K562 (cell line): ENCODE measurements around the gene IQGAP3. TPM values are rescaled to one million over a fixed set of nuclear protein-coding genes. Genes with fewer than 3 reads are reported as not detected.

ENCODE experiments used
- DNMT1 ChIP-seq: fragments of 450-650 bp; IDR thresholded peaks from 2 replicates; pipeline ENCODE4 v1.6.1; 2016; ENCODE audit warnings: antibody characterized with exemption, mild to moderate bottlenecking
- NFATC3 ChIP-seq: fragments of 450-650 bp; IDR thresholded peaks from 2 replicates; pipeline ENCODE4 v1.6.1; 2017; ENCODE audit warnings: mild to moderate bottlenecking
- TEAD2 ChIP-seq: fragments of 450-650 bp; IDR thresholded peaks from 2 replicates; pipeline ENCODE4 v1.6.1; 2016; ENCODE audit warnings: missing genetic modification characterization, control low read depth, missing compliant biosample characterization
- polyA plus RNA-seq, 8 experiments: library from polyadenylated mRNA; depleted of rRNA in 4 of 8; stranded (reverse) in 5 of 8; unstranded in 3 of 8; fragments of >200 nt; fragmentation: Nextera tagmentation in 2 of 8; fragmentation: Illumina TruSeq in 1 of 8; extraction: Ambion mirVana in 2 of 8; extraction: Trizol in 1 of 8; gene quantifications; 2 replicates each; pipeline versions ENCODE4 v1.2.1 to v1.2.3, GENCODE V29; 2011 to 2014; ENCODE audit warnings: inconsistent platforms in 1 of 8, missing spikeins in 1 of 8
- total RNA-seq, 7 experiments: library from RNA; depleted of rRNA in 6 of 7; stranded (reverse); fragments of >200 nt in 6 of 7; fragmentation: Illumina TruSeq in 2 of 7; extraction: Trizol in 2 of 7; gene quantifications; 2 replicates each; pipeline versions ENCODE4 v1.2.1 to v1.2.3, GENCODE V29; 2011 to 2021; ENCODE audit warnings: low replicate concordance in 1 of 7
- TF ChIP-seq, protein P1 (sequence below): sonication (generic); formaldehyde crosslinking; IDR thresholded peaks from 2 replicates; pipeline ENCODE4 v1.8.0; 2023; ENCODE audit warnings: missing genetic modification reagents, mild to moderate bottlenecking, borderline replicate concordance
- TF ChIP-seq, protein P2 (sequence below): fragments of 450-650 bp; formaldehyde crosslinking; IDR thresholded peaks from 2 replicates; pipeline ENCODE4 v1.4.0; 2020; ENCODE audit warnings: mild to moderate bottlenecking, moderate library complexity
- TF ChIP-seq, protein P3 (sequence below), 3 experiments: IDR thresholded peaks in 2 of 3; conservative IDR thresholded peaks in 1 of 3; 2 replicates each; pipeline ENCODE4 v1.5.1; 2011 to 2012; ENCODE audit warnings: low read length in 3 of 3, mild to moderate bottlenecking in 3 of 3, control low read depth in 2 of 3, improper control_type of control experiment in 1 of 3, inconsistent platforms in 1 of 3, low read depth in 1 of 3, mixed read lengths in 1 of 3, moderate library complexity in 1 of 3; ENCODE audit not compliant: insufficient read depth in 2 of 3

The IQGAP3 gene
- total and polyA plus RNA-seq, 9 of the 15 experiments (the other 6 are each of a cell fraction or from before 2014, with no cell fraction given): 1.4 to 16.6 (median 11.9) TPM

DNA sequence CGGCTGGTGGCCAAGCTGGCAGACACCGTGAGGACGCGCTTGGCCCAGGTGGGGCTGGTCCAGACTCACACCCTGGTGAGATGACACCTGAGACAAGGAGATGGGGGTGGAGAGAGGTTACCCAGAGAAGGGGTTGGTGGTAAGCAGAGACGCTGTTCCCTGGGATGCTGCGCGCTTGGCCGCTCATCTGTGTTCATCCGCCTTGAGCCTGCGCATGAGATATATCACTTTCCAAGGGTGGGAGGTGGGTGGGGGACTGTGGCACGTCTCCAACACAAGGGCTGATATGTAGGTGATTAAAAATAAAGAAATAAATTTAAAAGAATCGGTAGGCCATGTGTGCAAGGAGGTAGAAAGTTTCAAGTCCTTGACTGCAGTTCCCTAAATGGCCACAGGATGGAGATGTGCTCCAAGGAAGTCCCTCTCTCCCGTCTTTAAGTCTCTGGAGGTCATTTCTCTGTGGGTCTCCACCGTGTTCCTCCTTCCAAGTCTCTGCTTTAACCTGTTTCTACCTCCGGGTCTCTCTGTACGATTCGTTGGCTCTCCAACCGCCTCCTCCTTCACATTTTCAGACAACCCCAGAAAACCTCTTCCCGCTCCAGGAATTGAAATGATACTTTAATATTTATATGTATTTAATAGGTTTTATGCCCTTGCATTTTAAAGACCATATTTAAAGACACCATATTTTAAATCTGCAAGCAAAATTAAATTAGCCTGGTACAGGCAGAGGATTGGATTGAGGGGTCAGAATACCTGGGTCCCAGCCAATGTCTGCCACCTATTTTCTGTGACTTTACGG is 11.7 kb upstream of the IQGAP3 start (continued):
- TF ChIP-seq, protein P1, sequence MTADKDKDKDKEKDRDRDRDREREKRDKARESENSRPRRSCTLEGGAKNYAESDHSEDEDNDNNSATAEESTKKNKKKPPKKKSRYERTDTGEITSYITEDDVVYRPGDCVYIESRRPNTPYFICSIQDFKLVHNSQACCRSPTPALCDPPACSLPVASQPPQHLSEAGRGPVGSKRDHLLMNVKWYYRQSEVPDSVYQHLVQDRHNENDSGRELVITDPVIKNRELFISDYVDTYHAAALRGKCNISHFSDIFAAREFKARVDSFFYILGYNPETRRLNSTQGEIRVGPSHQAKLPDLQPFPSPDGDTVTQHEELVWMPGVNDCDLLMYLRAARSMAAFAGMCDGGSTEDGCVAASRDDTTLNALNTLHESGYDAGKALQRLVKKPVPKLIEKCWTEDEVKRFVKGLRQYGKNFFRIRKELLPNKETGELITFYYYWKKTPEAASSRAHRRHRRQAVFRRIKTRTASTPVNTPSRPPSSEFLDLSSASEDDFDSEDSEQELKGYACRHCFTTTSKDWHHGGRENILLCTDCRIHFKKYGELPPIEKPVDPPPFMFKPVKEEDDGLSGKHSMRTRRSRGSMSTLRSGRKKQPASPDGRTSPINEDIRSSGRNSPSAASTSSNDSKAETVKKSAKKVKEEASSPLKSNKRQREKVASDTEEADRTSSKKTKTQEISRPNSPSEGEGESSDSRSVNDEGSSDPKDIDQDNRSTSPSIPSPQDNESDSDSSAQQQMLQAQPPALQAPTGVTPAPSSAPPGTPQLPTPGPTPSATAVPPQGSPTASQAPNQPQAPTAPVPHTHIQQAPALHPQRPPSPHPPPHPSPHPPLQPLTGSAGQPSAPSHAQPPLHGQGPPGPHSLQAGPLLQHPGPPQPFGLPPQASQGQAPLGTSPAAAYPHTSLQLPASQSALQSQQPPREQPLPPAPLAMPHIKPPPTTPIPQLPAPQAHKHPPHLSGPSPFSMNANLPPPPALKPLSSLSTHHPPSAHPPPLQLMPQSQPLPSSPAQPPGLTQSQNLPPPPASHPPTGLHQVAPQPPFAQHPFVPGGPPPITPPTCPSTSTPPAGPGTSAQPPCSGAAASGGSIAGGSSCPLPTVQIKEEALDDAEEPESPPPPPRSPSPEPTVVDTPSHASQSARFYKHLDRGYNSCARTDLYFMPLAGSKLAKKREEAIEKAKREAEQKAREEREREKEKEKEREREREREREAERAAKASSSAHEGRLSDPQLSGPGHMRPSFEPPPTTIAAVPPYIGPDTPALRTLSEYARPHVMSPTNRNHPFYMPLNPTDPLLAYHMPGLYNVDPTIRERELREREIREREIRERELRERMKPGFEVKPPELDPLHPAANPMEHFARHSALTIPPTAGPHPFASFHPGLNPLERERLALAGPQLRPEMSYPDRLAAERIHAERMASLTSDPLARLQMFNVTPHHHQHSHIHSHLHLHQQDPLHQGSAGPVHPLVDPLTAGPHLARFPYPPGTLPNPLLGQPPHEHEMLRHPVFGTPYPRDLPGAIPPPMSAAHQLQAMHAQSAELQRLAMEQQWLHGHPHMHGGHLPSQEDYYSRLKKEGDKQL (CRISPR knock-in tag): no peak
- TF ChIP-seq, protein P2, sequence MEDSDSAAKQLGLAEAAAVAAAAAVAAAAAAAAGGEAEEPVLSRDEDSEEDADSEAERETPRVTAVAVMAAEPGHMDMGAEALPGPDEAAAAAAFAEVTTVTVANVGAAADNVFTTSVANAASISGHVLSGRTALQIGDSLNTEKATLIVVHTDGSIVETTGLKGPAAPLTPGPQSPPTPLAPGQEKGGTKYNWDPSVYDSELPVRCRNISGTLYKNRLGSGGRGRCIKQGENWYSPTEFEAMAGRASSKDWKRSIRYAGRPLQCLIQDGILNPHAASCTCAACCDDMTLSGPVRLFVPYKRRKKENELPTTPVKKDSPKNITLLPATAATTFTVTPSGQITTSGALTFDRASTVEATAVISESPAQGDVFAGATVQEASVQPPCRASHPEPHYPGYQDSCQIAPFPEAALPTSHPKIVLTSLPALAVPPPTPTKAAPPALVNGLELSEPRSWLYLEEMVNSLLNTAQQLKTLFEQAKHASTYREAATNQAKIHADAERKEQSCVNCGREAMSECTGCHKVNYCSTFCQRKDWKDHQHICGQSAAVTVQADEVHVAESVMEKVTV: peak; percentile 67; the same call in 1 of the 2 replicates
- TF ChIP-seq, protein P3, sequence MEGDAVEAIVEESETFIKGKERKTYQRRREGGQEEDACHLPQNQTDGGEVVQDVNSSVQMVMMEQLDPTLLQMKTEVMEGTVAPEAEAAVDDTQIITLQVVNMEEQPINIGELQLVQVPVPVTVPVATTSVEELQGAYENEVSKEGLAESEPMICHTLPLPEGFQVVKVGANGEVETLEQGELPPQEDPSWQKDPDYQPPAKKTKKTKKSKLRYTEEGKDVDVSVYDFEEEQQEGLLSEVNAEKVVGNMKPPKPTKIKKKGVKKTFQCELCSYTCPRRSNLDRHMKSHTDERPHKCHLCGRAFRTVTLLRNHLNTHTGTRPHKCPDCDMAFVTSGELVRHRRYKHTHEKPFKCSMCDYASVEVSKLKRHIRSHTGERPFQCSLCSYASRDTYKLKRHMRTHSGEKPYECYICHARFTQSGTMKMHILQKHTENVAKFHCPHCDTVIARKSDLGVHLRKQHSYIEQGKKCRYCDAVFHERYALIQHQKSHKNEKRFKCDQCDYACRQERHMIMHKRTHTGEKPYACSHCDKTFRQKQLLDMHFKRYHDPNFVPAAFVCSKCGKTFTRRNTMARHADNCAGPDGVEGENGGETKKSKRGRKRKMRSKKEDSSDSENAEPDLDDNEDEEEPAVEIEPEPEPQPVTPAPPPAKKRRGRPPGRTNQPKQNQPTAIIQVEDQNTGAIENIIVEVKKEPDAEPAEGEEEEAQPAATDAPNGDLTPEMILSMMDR (IDR thresholded peaks at IDR 0.05 in 2 of 3, conservative IDR thresholded peaks at IDR 0.05 in 1 of 3; ENCODE audit: insufficient read depth in 2 of 3, low read depth in 1 of 3, low read length in 3 of 3): peak; percentile 88 to 98 (median 90)
- TF ChIP-seq DNMT1 (no peak), TEAD2 (no peak), NFATC3 (0 out of 2 replicates have a peak, but pooled peaks have one; percentile 51)
